GM10847 (cell line): ENCODE results near the gene XBP1.

Experiments used
- POLR2A ChIP-seq: IDR thresholded peaks from 2 replicates; pipeline ENCODE4 v1.6.1; 2011; ENCODE audit not compliant: insufficient read length; ENCODE audit errors: extremely low read depth

Gene XBP1

DNA sequence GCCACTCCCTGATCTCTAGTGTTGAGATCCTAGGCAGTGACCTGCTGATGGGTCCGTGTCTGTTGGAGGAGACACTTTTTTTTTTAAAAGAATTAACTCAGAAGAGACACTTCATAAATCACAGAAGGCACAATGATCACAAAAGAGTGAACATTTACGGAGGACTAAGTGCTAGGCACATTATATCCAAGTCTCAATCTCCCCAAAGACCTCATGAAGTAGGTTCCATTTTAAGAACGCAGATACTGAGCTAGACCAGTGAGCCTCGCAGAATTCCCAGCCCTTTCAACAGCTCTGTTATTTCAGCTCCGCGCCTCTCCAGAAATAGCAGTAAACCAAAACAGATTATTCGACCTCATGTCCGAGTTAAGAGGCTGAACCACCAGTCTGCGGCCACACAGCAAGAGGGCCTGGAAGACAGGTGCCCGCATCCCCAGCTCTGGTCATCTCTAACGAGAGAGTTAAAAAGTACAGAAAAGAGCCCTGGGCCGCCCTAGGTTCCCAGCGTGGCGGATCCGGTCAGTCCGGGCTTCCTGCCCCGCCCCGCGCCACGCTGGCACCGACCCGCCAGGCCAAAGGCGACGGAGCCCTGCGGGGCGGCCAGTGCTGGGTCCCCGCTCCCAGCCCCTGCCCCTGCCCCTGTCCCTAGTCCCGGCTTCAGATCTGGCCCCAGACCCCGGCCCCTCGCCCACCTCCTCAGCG, 612 bp downstream of the XBP1 start:
- TF ChIP-seq POLR2A: peak; percentile 17

DNA sequence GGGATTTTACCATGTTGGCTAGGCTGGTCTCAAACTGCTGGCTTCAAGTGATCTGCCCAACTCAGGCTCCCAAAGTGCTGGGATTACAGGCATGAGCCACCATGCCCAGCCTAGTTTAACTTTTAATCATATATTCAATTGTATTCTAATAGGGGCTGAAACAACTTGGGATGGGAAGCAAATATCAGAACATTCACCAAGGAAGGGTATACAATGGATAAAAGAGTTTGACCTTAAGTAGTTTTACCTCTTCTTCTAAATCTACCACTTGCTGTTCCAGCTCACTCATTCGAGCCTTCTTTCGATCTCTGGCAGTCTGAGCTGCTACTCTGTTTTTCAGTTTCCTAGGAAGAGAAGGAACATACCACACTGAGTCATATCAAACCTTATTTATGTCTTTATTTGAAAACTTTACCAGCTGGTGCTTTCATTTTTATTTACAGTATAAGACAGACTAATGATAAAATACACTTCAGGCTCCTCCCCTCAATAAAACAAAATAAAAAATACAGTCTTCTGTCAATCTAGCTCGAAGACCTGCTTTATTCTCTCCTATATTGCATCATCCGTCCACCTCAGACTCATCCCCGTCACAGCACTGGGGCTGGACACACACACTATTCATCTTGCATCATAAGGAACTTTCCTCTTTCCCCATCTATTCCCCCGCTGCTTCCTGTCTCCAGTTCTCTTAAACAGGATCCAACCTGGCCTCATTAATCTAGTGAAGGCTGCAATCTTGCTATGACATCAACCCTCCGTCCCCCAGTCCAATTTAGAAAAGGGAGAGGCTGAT, 1.4 kb downstream of the XBP1 start:
- TF ChIP-seq POLR2A: peak; percentile 22

DNA sequence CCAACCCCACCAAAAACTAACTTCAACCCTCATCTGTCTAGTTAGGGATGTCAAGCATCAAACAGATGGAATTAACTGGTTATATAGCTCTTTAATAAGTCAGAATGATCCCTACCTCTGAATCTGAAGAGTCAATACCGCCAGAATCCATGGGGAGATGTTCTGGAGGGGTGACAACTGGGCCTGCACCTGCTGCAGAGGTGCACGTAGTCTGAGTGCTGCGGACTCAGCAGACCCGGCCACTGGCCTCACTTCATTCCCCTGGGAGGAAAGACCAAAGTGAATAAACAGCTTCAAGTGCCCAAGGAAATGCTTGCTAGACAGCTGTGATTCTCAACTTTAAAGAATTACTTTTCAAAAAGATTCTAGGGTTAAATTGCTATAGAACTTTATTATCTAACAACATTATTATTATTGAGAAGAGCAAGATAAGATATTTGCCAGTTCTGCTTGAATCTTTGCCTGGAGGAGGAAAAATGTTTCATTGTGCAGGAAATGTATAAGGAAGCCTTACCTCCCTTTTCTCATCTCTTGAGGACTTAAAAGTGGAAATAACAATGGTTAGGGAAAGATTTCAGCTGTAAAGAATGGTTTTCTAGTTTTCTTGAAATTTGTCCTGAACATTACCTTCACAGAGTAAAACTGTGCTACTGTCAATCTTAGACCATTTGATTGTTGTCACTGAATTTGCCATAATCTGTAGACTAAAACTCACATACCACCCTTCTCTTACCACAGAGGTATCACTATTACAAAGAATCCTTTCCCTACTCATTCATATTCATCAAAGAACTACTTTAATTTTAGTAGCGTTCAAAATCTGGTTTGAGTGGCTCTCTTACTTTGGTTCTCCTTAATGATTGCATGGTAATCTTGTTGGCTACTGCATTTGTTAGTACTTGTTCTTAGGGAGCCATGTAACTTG, 4.2 kb downstream of the XBP1 start:
- TF ChIP-seq POLR2A: no peak

DNA sequence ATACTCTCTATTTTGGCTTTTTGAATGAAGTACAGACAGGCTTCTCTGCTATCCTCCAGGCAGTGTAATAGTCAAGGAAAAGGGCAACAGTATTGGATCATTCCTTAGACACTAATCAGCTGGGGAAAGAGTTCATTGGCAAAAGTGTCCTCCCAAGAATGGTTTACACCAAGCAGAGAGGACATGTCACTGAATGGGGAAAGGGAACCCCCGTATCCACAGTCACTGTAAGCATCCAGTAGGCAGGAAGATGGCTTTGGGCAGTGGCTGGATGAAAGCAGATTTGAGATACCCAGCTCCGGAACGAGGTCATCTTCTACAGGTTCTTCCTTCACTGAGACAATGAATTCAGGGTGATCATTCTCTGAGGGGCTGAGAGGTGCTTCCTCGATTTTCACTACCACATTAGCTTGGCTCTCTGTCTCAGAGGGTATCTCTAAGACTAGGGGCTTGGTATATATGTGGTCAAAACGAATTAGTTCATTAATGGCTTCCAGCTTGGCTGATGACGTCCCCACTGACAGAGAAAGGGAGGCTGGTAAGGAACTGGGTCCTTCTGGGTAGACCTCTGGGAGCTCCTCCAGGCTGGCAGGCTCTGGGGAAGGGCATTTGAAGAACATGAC, 5.2 kb downstream of the XBP1 start:
- no peak for TF ChIP-seq POLR2A

DNA sequence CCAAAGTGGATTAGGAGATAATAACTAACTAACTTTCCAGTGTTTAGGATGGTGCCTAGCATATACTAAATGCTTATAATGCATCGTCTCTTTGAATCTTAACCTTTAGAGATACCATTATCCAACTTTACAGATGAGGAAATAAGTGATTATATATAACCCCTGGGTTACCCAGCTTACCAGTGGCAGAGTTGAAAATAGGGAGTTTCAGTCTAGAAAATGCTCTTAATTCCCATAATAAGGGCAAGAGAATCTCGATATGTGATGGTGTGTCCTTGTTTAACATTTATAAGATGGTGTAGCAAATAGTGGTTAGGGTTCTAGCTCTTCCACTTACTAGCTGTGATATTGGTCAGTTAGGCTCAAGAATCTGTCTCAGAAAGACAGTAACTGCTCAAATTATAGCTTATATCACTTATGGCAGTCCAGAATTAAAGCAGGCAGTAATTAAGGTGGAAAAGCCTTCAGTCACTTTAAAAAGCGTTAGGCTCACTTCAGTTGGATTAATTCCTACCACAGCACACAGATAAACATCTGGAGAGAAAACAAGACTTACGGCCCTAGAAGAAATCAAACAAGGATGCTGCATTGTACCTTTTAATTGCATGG, 6.3 kb downstream of the XBP1 start:
- no peak for TF ChIP-seq POLR2A

DNA sequence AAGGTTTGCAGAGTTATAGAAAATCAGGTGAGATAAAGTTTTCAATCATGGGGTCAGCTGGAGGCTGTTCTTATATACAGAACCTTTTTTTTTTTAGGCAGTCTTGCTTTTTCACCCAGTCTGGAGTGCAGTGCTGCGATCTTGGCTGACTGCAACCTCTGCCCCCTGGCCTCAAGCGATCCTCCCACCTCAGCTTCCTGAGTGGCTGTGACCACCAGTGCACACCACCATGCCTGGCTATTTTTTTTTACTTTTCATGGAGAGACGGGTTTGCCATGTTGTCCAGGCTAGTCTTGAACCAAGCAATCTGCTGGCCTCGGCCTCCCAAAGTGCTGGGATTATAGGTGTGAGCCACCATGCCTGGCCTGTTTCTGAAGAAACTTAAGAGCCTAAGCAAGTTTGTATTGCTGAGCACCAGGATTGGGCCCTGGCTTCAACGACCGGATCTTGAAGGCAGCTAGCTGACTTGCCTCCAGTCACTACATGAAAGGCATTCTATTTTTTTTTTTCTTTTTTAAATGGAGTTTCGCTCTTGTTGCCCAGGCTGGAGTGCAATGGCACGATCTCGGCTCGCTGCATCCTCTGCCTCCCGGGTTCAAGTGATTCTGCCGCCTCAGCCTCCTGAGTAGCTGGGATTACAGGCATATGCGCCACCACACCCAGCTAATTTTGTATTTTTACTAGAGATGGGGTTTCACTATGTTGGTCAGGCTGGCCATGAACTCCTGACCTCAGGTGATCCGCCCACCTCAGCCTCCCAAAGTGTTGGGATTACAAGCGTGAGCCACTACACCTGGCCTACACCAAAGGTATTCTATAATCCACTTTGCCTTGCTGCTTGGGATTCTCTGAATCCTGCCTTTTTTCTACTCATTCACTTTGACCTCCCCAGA, 7.6 kb downstream of the XBP1 start:
- TF ChIP-seq POLR2A: no peak

DNA sequence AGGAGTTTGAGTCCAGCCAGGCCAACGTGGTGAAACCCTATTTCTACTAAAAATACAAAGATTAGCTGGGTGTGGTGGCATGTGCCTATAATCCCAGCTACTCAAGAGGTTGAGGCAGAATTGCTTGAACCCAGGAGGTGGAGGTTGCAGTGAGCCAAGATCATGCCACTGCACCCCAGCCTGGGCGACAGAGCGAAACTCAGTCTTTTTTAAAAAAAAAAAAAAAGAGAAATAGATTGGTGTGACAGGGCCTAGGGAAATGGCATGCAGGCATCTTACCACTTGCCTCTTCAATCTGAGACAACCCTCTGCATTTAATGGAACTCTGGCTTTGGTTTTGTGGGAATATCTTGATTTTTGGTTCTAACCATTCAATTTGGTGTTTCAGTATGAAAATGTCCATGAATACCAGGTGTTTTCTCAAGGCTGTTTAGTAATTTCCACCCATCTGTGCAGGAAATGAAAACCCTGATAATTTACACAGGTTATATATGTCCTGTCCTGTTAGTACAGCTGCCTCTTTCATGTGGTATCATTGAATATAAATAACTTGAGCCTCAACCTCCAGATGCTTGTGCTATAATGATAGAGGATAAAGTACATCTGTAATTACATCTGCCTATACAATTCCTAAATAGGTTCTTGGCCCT, 8.4 kb downstream of the XBP1 start:
- no peak for TF ChIP-seq POLR2A

DNA sequence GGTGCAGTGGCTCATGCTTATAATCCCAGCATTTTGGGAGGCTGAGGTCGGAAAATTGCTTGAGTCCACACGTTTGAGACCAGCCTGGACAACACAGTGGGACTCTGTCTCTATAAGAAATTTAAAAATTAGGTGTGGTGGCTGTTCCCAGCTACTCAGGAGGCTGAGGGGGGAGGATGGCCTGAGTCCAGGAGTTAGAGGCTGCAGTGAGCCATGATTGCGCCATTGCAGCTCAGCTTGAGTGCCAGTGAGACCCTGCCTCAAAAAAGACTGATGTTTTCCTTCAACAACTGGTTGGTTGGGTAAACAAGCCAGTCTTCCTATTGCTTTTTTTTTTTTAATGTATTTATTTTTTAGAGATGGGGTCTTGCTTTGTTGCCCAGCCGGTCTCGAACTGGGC, 9.2 kb downstream of the XBP1 start:
- TF ChIP-seq POLR2A: no peak

DNA sequence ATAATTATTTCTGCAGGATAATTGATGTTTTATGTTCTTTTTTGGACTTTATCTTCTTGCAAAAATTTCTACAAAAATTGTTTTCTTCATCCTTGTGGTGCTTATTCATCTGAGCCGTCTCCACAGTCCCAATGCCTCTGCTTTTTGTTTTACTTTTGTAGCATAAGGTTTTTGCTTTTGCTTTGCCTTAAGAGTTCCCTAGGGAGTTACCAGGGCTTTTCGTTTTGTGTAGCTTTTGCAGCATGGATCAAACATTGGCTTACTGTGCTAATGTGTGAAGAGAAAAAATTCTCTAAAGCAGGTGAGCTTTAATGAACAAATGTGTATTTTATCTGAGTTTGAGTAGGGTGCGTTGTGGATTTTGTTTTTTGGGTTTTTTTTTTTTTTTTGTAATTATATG, 11.8 kb downstream of the XBP1 start:
- TF ChIP-seq POLR2A: no peak

DNA sequence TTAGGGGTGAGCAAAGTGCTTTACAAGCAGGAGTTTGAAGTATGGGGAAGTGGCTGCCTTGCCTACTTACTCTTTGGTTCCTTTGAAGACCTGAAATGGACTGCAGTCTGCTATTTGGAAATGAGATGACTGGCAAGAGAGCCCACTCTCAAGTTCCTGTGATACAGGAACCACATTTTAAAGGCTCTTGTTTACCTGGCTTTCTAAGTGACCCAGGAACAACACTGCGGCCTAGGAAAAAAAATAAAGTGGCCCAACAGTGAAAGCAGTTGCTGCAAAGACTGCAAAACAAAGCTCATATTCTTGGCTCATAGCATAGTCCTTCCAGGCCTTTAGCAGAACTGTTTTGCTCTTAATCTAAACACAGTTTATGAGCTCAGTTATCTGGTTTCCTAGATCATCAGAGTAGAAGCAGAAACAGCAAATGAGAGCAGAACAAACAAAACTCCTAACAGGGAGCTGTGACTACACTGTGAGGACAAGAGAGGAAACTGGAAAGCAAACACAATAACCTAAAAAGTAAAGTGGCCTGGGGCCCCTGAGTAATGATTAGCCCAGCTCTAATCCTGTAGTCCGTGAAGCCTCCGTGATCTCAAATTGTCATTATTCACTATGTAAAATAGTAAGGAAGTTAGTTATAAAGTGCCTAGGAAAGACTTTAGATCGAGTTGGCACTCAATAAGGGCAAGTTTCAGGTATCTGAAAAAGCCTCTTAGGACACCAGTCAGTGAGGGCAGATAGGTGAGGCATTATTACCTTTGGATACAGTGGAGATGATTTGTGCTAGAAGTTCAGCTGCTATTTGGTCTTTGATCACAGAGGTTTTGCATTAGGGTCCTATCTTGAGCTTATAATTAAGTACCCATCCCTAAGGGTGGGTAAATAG, 16.3 kb downstream of the XBP1 start:
- no peak for TF ChIP-seq POLR2A

DNA sequence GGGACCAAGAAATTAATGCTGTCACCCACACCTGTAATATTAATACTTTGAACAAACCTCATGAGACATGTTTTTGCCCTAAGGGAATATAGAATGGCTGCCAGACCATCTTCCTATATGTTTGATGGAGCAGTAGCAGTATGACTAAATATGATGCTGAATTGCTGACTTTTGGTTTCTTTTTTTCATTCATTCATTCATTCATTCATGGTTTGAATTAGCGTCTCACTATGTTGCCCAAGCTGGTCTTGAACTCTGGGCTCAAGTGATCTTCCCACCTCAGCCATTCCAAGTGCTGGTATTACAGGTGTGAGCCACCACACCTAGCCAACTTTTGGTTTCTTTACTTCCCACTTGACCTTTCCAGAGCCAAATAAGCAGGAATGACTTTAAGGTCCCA, 20.1 kb downstream of the XBP1 start:
- TF ChIP-seq POLR2A: no peak

DNA sequence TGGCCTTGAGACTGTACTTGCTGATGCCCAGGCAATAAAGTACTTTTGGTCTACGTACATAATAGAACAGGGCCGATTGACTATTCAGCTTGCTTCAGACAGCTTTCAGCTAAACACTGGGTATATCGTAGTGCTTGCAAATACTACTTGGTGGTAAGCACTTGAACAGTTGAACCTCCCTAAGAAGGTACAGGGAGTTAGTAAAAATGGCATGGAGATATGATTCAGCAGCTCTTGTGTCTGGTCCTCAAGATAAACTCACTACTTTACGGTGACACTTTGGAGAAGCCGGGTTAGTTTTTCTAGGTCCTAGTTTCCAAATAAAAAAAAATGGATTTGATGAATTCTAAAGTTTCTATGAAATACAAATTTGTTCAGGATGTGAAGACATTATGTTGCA, 20.5 kb downstream of the XBP1 start:
- no peak for TF ChIP-seq POLR2A

DNA sequence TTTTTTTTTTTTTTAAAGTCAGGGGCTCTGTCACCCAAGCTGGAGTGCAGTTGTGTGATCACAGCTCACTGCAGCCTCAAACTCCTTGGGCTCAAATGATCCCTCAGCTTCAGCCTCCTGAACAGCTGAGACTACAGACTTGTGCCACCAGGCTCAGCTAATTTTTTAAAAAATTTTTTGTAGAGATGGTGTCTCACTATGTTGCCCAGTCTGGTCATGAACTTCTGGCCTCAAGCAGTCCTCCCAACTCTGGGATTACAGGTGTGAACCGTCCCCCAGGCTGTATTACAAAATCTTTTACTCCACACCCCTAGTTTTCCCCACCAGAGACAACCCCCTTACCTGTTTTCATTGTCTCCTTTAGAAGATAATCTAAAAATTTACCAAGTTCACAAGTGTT, 26.0 kb downstream of the XBP1 start:
- no peak for TF ChIP-seq POLR2A

DNA sequence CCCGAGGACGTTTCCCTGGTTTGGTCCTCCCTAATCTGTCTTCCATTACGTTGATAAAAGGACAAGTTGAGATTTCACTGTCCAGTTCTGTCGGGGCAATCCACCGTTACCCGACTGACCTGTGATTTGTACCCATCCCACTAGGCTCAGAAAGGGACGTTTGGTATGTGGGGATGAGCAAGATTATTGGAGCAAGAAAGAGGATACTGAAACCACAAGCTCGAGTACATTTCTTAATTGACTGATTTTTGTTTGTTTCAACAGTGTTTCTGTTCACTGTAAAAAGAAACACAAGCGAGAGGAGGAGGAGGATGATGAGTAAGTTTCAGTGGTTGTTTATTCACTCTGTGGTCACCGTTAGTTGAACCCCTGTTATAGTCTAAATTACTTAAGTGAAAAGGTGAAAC, 26.9 kb downstream of the XBP1 start:
- TF ChIP-seq POLR2A: no peak
